ENCODE measurements around the gene MGST3.
"Not testable (repeated sequence)": the region's sequence is repeated elsewhere in the genome, so short reads cannot be mapped to it uniquely, and the experiment has no call there.

MGST3 gene

GRCh38 chr1:165658766-165659580 is 27.9 kb downstream of the MGST3 start:
- DNase-seq (ENCODE audit: low read depth) = not testable (repeated sequence)

- no peak for DNase-seq (ENCODE audit: low read depth)
These were observed 28.5 kb downstream of the MGST3 start for GRCh38 chr1:165659581-165659895.

- no peak for DNase-seq (ENCODE audit: low read depth)
These were observed 30.7 kb downstream of the MGST3 start for GRCh38 chr1:165661703-165662102.

GRCh38 chr1:165662186-165662585 is 31.2 kb downstream of the MGST3 start:
- no peak for DNase-seq (ENCODE audit: low read depth)

GRCh38 chr1:165666152-165666825 is 35.3 kb downstream of the MGST3 start:
- DNase-seq (ENCODE audit: low read depth) = no peak

GRCh38 chr1:165668184-165668583 is 37.1 kb downstream of the MGST3 start:
- DNase-seq (ENCODE audit: low read depth) = no peak

- DNase-seq (ENCODE audit: low read depth) = no peak
These were observed 40.5 kb downstream of the MGST3 start for GRCh38 chr1:165671526-165671925.

- no peak for DNase-seq (ENCODE audit: low read depth)
These were observed 43.6 kb downstream of the MGST3 start for GRCh38 chr1:165674599-165674998.

GRCh38 chr1:165675794-165676193 is 44.8 kb downstream of the MGST3 start:
- DNase-seq (ENCODE audit: low read depth) = no peak

GRCh38 chr1:165678509-165678908 is 47.5 kb downstream of the MGST3 start:
- DNase-seq (ENCODE audit: low read depth) = no peak

GRCh38 chr1:165679282-165680036 is 48.4 kb downstream of the MGST3 start:
- no peak for DNase-seq (ENCODE audit: low read depth)

GRCh38 chr1:165680303-165680702 is 49.3 kb downstream of the MGST3 start:
- DNase-seq (ENCODE audit: low read depth) = no peak

- DNase-seq (ENCODE audit: low read depth) = not testable (repeated sequence)
These were observed 49.7 kb downstream of the MGST3 start for GRCh38 chr1:165680773-165681172.

GRCh38 chr1:165683848-165684485 is 52.9 kb downstream of the MGST3 start:
- no peak for DNase-seq (ENCODE audit: low read depth)

- peak; percentile 35 for DNase-seq (ENCODE audit: low read depth)
These were observed 55.3 kb downstream of the MGST3 start for GRCh38 chr1:165686121-165686970.

GRCh38 chr1:165686971-165687433 is 56.0 kb downstream of the MGST3 start:
- no peak for DNase-seq (ENCODE audit: low read depth)

- DNase-seq (ENCODE audit: low read depth) = no peak
These were observed 57.0 kb downstream of the MGST3 start for GRCh38 chr1:165688046-165688445.

- DNase-seq (ENCODE audit: low read depth) = no peak
These were observed 64.0 kb downstream of the MGST3 start for GRCh38 chr1:165695031-165695430.

- no peak for DNase-seq (ENCODE audit: low read depth)
These were observed 65.6 kb downstream of the MGST3 start for GRCh38 chr1:165696625-165697100.

GRCh38 chr1:165697491-165697880 is 66.5 kb downstream of the MGST3 start:
- no peak for DNase-seq (ENCODE audit: low read depth)

Data from CMK (cell line).